ENCODE results near the gene VCAN.

The VCAN gene

GRCh38 chr5:83513491-83513890, 41.9 kb downstream of the VCAN start:
- TF ChIP-seq POLR2AphosphoS5 (IDR thresholded peaks at IDR 0.05; ENCODE audit: low read depth, low read length): no peak
- no peak for TF ChIP-seq SIN3A (IDR thresholded peaks at IDR 0.05; ENCODE audit: borderline replicate concordance, insufficient read depth, low read length)
- TF ChIP-seq REST (IDR thresholded peaks at IDR 0.05; ENCODE audit: insufficient read depth in 1 of 2, low read depth in 2 of 2, low read length in 2 of 2): no peak
- TF ChIP-seq TAF1 (IDR thresholded peaks at IDR 0.05; ENCODE audit: borderline replicate concordance, insufficient read depth, low read length): no peak
- no peak for TF ChIP-seq FOXP2 (optimal IDR thresholded peaks at IDR 0.05; ENCODE audit: borderline replicate concordance, extremely low read depth, extremely low read length, insufficient read depth)

- TF ChIP-seq FOXP2 (optimal IDR thresholded peaks at IDR 0.05; ENCODE audit: borderline replicate concordance, extremely low read depth, extremely low read length, insufficient read depth) (no peak), POLR2AphosphoS5 (IDR thresholded peaks at IDR 0.05; ENCODE audit: low read depth, low read length) (no peak), REST (IDR thresholded peaks at IDR 0.05; ENCODE audit: insufficient read depth in 1 of 2, low read depth in 2 of 2, low read length in 2 of 2) (no peak), TAF1 (IDR thresholded peaks at IDR 0.05; ENCODE audit: borderline replicate concordance, insufficient read depth, low read length) (no peak)
Measured at GRCh38 chr5:83516377-83516776, 44.8 kb downstream of the VCAN start.

- TF ChIP-seq POLR2AphosphoS5 (IDR thresholded peaks at IDR 0.05; ENCODE audit: low read depth, low read length) (no peak), REST (IDR thresholded peaks at IDR 0.05; ENCODE audit: insufficient read depth in 1 of 2, low read depth in 2 of 2, low read length in 2 of 2) (no peak), FOXP2 (optimal IDR thresholded peaks at IDR 0.05; ENCODE audit: borderline replicate concordance, extremely low read depth, extremely low read length, insufficient read depth) (no peak)
Measured at GRCh38 chr5:83517072-83517687, 45.6 kb downstream of the VCAN start.

GRCh38 chr5:83517688-83518085, 46.1 kb downstream of the VCAN start:
- no peak for TF ChIP-seq POLR2AphosphoS5 (IDR thresholded peaks at IDR 0.05; ENCODE audit: low read depth, low read length)
- no peak for TF ChIP-seq FOXP2 (optimal IDR thresholded peaks at IDR 0.05; ENCODE audit: borderline replicate concordance, extremely low read depth, extremely low read length, insufficient read depth)
- TF ChIP-seq TAF1 (IDR thresholded peaks at IDR 0.05; ENCODE audit: borderline replicate concordance, insufficient read depth, low read length): no peak
- no peak for TF ChIP-seq REST (IDR thresholded peaks at IDR 0.05; ENCODE audit: insufficient read depth in 1 of 2, low read depth in 2 of 2, low read length in 2 of 2)
- no peak for TF ChIP-seq SIN3A (IDR thresholded peaks at IDR 0.05; ENCODE audit: borderline replicate concordance, insufficient read depth, low read length)
